CD4-positive, alpha-beta T cell treated with Interleukin-6 at 100 ng/mL for 8 hours (primary cell): ENCODE data around the gene AAMDC.
"Not testable (repeated sequence)": the region's sequence is repeated elsewhere in the genome, so short reads cannot be mapped to it uniquely, and the experiment has no call there.

ENCODE experiments used
- DNase-seq: peaks from one replicate; pipeline ENCODE4 v3.0.0-alpha.2; 2020; ENCODE audit warnings: mixed read lengths, low spot score

AAMDC gene

DNA sequence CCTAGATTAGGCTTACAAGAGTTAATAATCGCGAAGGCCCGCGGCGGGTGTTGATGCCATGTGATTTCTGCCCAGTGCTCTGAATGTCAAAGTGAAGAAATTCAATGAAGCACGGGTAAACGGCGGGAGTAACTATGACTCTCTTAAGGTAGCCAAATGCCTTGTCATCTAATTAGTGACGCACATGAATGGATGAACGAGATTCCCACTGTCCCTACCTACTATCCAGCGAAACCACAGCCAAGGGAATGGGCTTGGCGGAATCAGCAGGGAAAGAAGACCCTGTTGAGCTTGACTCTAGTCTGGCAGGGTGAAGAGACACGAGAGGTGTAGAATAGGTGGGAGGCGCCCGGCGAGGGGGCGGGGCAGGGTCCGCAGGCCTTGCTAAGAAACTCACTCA, 65.5 kb downstream of the AAMDC start:
- DNase-seq, result no peak

- DNase-seq, result not testable (repeated sequence)
These were observed 68.1 kb downstream of the AAMDC start for GRCh38 chr11:77889045-77889444.

GRCh38 chr11:77890100-77890614, 69.2 kb downstream of the AAMDC start:
- not testable (repeated sequence) for DNase-seq

DNA sequence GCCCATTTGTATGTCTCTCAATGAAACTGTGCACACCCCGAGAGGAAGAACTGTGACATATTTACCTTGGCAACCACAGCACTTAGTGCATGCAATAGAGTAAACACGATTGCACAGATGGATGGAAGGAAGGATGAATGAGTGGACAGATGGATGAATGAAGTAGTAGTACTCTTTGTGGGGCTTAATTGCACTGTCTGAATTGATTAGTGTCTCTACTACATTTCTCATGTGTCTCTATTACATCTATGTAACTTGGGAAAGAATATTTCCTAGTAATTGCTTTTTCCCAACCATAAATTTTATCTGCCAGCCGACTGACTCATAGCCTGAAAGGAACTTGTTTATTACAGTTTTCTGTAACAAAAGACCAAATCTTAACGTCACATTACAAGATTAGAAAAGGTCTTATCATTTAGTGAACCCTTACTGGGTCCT, 69.7 kb downstream of the AAMDC start:
- DNase-seq, result not testable (repeated sequence)

- not testable (repeated sequence) for DNase-seq
These were observed 70.3 kb downstream of the AAMDC start for GRCh38 chr11:77891256-77891655.

DNA sequence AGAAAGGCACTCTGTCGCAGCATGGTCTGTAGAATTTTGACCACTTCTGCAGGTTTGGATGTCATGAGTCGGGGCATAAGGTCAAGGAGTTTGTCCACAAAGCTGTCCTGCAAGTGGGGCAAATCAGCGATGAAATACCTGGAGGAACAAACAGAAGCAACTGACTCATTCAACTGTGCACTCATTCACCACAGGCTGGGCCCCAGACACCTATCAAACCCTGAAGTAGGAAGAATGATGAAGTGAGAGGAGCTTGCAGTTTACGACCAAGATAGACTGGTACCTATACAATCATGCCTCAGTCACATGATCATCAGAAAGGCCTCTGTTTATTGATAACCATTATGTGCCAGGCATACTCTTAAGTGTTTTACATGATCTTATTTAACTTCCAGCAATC, 70.8 kb downstream of the AAMDC start:
- not testable (repeated sequence) for DNase-seq

GRCh38 chr11:77894949-77895348, 74.0 kb downstream of the AAMDC start:
- not testable (repeated sequence) for DNase-seq

- no peak for DNase-seq
These were observed 87.9 kb downstream of the AAMDC start for GRCh38 chr11:77908835-77909234.

- no peak for DNase-seq
These were observed 88.3 kb downstream of the AAMDC start for GRCh38 chr11:77909277-77909676.

- DNase-seq, result not testable (repeated sequence)
These were observed 89.9 kb downstream of the AAMDC start for GRCh38 chr11:77910828-77911227.

DNA sequence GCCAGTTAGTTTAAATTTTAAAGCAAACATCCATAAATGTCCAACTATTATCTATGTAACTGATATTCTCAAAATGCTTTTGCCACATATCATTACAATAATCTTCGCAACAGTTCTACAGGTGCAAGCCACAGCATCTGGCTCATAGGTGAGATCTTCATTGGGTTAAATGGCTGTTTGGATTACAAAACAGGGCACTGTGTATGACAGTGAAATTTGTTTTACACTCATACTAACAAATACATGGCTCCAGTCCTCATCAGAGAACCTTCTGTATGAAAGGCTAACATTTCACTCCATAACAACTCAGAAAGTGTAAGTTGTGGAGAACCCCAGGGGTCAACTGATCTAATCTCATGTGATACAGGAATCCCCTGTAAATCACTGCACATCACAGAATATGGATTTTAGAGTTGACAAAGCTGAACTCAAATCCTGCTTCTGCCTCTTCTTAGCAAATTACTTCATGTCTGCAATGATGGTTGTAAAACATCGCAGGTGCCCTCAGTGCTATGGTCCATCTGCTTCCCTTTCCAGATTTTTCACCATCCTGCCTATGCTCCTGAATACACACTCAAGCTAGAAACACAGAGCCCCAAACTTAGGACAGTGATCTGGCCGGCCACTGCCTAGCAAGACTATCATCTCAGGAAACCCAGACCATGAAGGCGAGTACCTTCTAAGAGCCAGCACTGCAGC, 92.8 kb downstream of the AAMDC start:
- DNase-seq, result not testable (repeated sequence)

- DNase-seq, result not testable (repeated sequence)
These were observed 93.4 kb downstream of the AAMDC start for GRCh38 chr11:77914307-77914791.

DNA sequence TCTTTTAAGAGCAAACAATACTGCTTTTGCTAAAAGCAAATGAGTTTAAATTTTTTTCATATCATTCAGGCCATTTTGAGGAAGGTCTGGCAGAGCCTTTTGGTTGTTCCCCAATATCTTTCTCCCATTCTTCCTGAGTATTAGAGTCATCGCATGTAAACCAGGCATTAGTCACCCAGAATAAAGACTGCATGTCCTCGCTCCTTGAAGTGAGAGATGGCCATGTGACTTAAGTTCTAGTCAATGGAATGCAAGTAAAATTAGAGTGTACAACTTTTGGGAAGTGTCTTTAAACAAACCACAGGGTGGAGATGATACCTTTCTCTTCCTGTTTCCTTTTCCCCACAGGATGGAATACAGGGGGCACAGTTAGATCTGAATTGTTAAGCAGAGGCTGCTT, 96.8 kb downstream of the AAMDC start:
- DNase-seq, result not testable (repeated sequence)
